ENCODE measurements around the gene SNAP47.

DNA sequence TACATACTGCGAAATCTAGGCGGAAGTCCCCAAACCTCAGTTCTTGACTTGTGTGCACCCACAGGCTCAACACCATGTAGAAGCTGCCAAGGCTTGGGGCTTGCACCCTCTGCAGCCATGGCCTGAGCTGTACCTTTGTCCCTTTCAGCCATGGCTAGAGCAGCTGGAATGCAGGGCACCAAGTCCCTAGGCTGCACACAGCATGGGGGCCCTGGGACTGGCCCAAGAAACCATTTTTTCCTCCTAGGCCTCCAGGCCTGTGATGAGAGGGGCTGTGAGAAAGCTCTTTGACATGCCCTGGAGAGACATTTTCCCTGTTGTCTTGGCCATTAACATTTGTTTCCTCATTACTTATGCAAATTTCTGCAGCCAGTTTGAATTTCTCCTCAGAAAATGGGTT, 78.7 kb downstream of the SNAP47 start:
- TF ChIP-seq, protein P1, sequence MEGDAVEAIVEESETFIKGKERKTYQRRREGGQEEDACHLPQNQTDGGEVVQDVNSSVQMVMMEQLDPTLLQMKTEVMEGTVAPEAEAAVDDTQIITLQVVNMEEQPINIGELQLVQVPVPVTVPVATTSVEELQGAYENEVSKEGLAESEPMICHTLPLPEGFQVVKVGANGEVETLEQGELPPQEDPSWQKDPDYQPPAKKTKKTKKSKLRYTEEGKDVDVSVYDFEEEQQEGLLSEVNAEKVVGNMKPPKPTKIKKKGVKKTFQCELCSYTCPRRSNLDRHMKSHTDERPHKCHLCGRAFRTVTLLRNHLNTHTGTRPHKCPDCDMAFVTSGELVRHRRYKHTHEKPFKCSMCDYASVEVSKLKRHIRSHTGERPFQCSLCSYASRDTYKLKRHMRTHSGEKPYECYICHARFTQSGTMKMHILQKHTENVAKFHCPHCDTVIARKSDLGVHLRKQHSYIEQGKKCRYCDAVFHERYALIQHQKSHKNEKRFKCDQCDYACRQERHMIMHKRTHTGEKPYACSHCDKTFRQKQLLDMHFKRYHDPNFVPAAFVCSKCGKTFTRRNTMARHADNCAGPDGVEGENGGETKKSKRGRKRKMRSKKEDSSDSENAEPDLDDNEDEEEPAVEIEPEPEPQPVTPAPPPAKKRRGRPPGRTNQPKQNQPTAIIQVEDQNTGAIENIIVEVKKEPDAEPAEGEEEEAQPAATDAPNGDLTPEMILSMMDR (IDR thresholded peaks at IDR 0.05), result no peak
- TF ChIP-seq, protein P2, sequence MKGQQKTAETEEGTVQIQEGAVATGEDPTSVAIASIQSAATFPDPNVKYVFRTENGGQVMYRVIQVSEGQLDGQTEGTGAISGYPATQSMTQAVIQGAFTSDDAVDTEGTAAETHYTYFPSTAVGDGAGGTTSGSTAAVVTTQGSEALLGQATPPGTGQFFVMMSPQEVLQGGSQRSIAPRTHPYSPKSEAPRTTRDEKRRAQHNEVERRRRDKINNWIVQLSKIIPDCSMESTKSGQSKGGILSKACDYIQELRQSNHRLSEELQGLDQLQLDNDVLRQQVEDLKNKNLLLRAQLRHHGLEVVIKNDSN (IDR thresholded peaks at IDR 0.05; ENCODE audit: borderline replicate concordance, low read depth), result no peak
